Ishikawa (cell line): ENCODE results near the gene NRXN3.

Experiments
- EGR1 ChIP-seq: IDR thresholded peaks from 2 replicates; pipeline ENCODE4 v1.6.1; 2012
- EP300 ChIP-seq: IDR thresholded peaks from 2 replicates; pipeline ENCODE4 v1.6.1; 2012; ENCODE audit warnings: borderline replicate concordance
- FOXM1 ChIP-seq: IDR thresholded peaks from 2 replicates; pipeline ENCODE4 v1.6.1; 2012; ENCODE audit warnings: low read depth, borderline replicate concordance
- NFIC ChIP-seq: IDR thresholded peaks from 2 replicates; pipeline ENCODE4 v1.6.1; 2012
- RAD21 ChIP-seq: IDR thresholded peaks from 2 replicates; pipeline ENCODE4 v1.6.1; 2012; ENCODE audit warnings: low read depth
- TAF1 ChIP-seq: IDR thresholded peaks from 2 replicates; pipeline ENCODE4 v1.6.1; 2012; ENCODE audit warnings: low read depth, mild to moderate bottlenecking
- TCF12 ChIP-seq: IDR thresholded peaks from 2 replicates; pipeline ENCODE4 v1.6.1; 2012; ENCODE audit warnings: low read depth
- TEAD4 ChIP-seq: IDR thresholded peaks from 2 replicates; pipeline ENCODE4 v1.6.1; 2012
- YY1 ChIP-seq: IDR thresholded peaks from 2 replicates; pipeline ENCODE4 v1.6.1; 2012; ENCODE audit warnings: low read depth
- ZBTB7A ChIP-seq: IDR thresholded peaks from 2 replicates; pipeline ENCODE4 v1.6.1; 2012; ENCODE audit warnings: low read depth
- TF ChIP-seq, protein P1 (sequence below): IDR thresholded peaks from 2 replicates; pipeline ENCODE4 v1.6.1; 2012; ENCODE audit warnings: low read depth, mild to moderate bottlenecking

DNA sequence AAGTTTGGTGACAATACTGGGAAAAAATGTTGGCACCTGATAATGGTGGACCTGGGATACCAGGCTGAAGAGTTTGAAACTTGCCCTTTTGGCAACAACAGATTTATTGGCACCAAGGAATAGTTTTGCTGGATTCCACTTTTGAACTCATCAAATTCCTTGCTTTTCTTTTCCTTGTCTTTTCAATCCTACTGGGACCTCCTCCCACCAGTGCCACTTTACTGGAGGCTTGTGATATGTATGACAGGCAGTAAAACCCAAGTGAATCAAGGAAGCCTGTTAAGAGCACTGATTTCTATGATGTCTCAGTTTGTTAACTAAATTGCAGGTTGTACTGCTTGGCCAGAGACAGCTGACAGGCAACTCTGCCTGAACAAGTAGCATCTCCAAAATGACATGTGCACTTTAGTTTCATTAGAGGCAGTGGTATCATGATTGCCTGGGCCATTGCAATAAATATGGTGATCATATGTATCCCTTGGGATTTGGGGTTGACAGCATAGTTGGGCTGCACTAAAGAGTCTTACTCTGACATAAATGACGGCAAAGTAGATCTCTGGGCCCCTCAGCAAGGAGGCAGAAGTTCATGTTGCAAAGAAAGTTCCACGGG lies 1475.7 kb downstream of the NRXN3 start:
- no peak for TF ChIP-seq YY1
- no peak for TF ChIP-seq TAF1
- TF ChIP-seq FOXM1, result no peak
- no peak for TF ChIP-seq RAD21
- no peak for TF ChIP-seq TCF12
- TF ChIP-seq EP300, result no peak
- TF ChIP-seq, protein P1, sequence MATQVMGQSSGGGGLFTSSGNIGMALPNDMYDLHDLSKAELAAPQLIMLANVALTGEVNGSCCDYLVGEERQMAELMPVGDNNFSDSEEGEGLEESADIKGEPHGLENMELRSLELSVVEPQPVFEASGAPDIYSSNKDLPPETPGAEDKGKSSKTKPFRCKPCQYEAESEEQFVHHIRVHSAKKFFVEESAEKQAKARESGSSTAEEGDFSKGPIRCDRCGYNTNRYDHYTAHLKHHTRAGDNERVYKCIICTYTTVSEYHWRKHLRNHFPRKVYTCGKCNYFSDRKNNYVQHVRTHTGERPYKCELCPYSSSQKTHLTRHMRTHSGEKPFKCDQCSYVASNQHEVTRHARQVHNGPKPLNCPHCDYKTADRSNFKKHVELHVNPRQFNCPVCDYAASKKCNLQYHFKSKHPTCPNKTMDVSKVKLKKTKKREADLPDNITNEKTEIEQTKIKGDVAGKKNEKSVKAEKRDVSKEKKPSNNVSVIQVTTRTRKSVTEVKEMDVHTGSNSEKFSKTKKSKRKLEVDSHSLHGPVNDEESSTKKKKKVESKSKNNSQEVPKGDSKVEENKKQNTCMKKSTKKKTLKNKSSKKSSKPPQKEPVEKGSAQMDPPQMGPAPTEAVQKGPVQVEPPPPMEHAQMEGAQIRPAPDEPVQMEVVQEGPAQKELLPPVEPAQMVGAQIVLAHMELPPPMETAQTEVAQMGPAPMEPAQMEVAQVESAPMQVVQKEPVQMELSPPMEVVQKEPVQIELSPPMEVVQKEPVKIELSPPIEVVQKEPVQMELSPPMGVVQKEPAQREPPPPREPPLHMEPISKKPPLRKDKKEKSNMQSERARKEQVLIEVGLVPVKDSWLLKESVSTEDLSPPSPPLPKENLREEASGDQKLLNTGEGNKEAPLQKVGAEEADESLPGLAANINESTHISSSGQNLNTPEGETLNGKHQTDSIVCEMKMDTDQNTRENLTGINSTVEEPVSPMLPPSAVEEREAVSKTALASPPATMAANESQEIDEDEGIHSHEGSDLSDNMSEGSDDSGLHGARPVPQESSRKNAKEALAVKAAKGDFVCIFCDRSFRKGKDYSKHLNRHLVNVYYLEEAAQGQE, result no peak
- no peak for TF ChIP-seq TEAD4
- TF ChIP-seq ZBTB7A, result no peak
- no peak for TF ChIP-seq EGR1
- TF ChIP-seq NFIC, result no peak
